Measurements from ENCODE around the gene TGFBR3.

DNA sequence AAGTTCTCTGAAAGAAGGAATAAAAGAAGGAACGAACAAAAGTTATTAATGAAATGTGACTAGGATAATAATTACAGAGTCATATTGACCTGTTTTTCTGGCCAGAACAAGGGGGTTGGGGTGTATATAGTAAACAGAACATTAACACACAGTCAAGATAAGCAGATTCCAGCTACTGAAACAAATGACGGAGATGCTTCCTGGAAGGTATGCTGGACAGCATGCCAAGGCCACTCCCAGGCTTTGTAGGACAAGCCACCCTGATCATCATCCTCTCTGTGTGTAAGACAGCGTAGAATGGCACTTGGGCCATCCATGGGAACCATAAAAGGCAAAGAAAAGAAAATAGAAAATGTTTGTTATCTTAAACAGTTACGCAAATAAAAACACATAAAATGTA lies 120.7 kb downstream of the TGFBR3 start:
- TF ChIP-seq, protein P1, sequence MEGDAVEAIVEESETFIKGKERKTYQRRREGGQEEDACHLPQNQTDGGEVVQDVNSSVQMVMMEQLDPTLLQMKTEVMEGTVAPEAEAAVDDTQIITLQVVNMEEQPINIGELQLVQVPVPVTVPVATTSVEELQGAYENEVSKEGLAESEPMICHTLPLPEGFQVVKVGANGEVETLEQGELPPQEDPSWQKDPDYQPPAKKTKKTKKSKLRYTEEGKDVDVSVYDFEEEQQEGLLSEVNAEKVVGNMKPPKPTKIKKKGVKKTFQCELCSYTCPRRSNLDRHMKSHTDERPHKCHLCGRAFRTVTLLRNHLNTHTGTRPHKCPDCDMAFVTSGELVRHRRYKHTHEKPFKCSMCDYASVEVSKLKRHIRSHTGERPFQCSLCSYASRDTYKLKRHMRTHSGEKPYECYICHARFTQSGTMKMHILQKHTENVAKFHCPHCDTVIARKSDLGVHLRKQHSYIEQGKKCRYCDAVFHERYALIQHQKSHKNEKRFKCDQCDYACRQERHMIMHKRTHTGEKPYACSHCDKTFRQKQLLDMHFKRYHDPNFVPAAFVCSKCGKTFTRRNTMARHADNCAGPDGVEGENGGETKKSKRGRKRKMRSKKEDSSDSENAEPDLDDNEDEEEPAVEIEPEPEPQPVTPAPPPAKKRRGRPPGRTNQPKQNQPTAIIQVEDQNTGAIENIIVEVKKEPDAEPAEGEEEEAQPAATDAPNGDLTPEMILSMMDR (IDR thresholded peaks at IDR 0.05; ENCODE audit: insufficient read depth, low read depth, low read length), result no peak
- TF ChIP-seq EZH2 (IDR thresholded peaks at IDR 0.05; ENCODE audit: insufficient read depth, low read length), result no peak

All from astrocyte (in vitro differentiated cells and primary cell).